GM12878 (cell line): ENCODE results near the gene MGAT4C. TPM values are rescaled to one million over a fixed set of nuclear protein-coding genes. Genes with fewer than 3 reads are reported as not detected.
"Not testable (repeated sequence)": the region's sequence is repeated elsewhere in the genome, so short reads cannot be mapped to it uniquely, and the experiment has no call there.

Source experiments
- ATAC-seq: fragments of 200-7000 bp; cut with Tn5 transposase; 3 replicates; pipeline ENCODE4 v1.9.1; 2020; ENCODE audit warnings: mild to moderate bottlenecking, moderate library complexity
- BruUV-seq: library from RNA; stranded (reverse); fragments of 400-500 nt; replicated peaks from 2 replicates; lab custom pipeline; 2021; lab: Mats Ljungman, UMichigan
- CTCF ChIA-PET: fragments of 300-600 bp; sonication (Branson Sonifier 250); formaldehyde crosslinking; extraction: SDS; loops from one replicate; lab custom pipeline; 2021; ENCODE audit warnings: inconsistent platforms; lab: Yijun Ruan, JAX
- POLR2A ChIA-PET: fragments of 350-600 bp; formaldehyde crosslinking; extraction: SDS; loops from one replicate; lab custom pipeline; 2021; ENCODE audit warnings: inconsistent platforms; lab: Charles Lee
- RAD21 ChIA-PET: fragments of 300-600 bp; sonication (Branson Sonifier 250); formaldehyde crosslinking; loops from one replicate; lab custom pipeline; 2023; ENCODE audit warnings: antibody characterized with exemption; ENCODE audit not compliant: unreplicated experiment; lab: Charles Lee
- SMC1A ChIA-PET: fragments of 300-600 bp; sonication (Branson Sonifier 250); formaldehyde crosslinking; loops from one replicate; lab custom pipeline; 2023; ENCODE audit not compliant: unreplicated experiment, uncharacterized antibody; lab: Charles Lee
- DNase-seq: peaks from one replicate; pipeline ENCODE4 v3.0.0-alpha.2; 2011; ENCODE audit warnings: low read depth, low spot score
- FAIRE-seq: peaks from 3 replicates; lab custom pipeline; 2011; peaks lifted over from hg19 to GRCh38; lab: Jason Lieb, UNC
- H2AFZ ChIP-seq: 2 replicates; pipeline ENCODE4 v1.6.0; 2011; ENCODE audit warnings: low read depth, low read length, control low read depth; ENCODE audit not compliant: control insufficient read depth
- H3K27ac ChIP-seq: 2 replicates; pipeline ENCODE4 v1.5.1; 2011; ENCODE audit warnings: control low read depth; ENCODE audit not compliant: control insufficient read depth, insufficient read depth
- H3K27me3 ChIP-seq, 2 experiments: replicated peaks in 1 of 2; 2 replicates each; pipeline versions ENCODE4 v1.6.0 to v1.6.1; 2011; ENCODE audit warnings: low read length in 1 of 2; ENCODE audit not compliant: control insufficient read depth in 2 of 2, insufficient read depth in 2 of 2
- H3K36me3 ChIP-seq, 2 experiments: 2 replicates each; pipeline ENCODE4 v1.5.1; 2011; ENCODE audit warnings: low read length in 1 of 2; ENCODE audit not compliant: control insufficient read depth in 2 of 2, insufficient read depth in 2 of 2
- H3K4me1 ChIP-seq: 2 replicates; pipeline ENCODE4 v1.6.1; 2011; ENCODE audit warnings: mild to moderate bottlenecking, low read length, moderate library complexity, mixed read lengths; ENCODE audit not compliant: control insufficient read depth, insufficient read depth
- H3K4me2 ChIP-seq: 2 replicates; pipeline ENCODE4 v1.6.0; 2011; ENCODE audit warnings: control low read depth; ENCODE audit not compliant: control insufficient read depth, insufficient read depth
- H3K4me3 ChIP-seq: fragments of 200-600 bp; sonication (generic); 2 replicates; pipeline ENCODE4 v1.5.1; 2016
- H3K79me2 ChIP-seq: 2 replicates; pipeline ENCODE4 v1.6.0; 2011; ENCODE audit warnings: low read length; ENCODE audit not compliant: control insufficient read depth, insufficient read depth
- H3K9ac ChIP-seq: 2 replicates; pipeline ENCODE4 v1.8.0; 2011; ENCODE audit warnings: low read length, control low read depth, mixed read lengths; ENCODE audit not compliant: control insufficient read depth, insufficient read depth
- H3K9me3 ChIP-seq: replicated peaks from 3 replicates; pipeline ENCODE4 v1.5.1; 2011; ENCODE audit warnings: mild to moderate bottlenecking, low read length; ENCODE audit not compliant: control insufficient read depth, insufficient read depth
- H4K20me1 ChIP-seq: 2 replicates; pipeline ENCODE4 v1.6.0; 2011; ENCODE audit not compliant: control insufficient read depth, insufficient read depth
- BCL3 ChIP-seq: IDR thresholded peaks from 2 replicates; pipeline ENCODE4 v1.6.1; 2011; ENCODE audit warnings: borderline replicate concordance, low read depth, mild to moderate bottlenecking, moderate library complexity, low read length; ENCODE audit not compliant: insufficient read depth, poor library complexity, severe bottlenecking
- CREM ChIP-seq: IDR thresholded peaks from 2 replicates; pipeline ENCODE4 v1.6.1; 2014; ENCODE audit warnings: antibody characterized with exemption, low read depth
- WRNIP1 ChIP-seq: IDR thresholded peaks from 2 replicates; pipeline ENCODE4 v1.6.1; 2011; ENCODE audit warnings: low read depth, low read length, improper control_type of control experiment, borderline replicate concordance
- WGBS: methylation state at CpG from one replicate; pipeline ENCODE4 v1.1.6; 2016; ENCODE audit warnings: low lambda C conversion rate; ENCODE audit not compliant: insufficient replicate concordance, insufficient coverage; ENCODE audit errors: missing lambda C conversion rate; 5-methylcytosine and 5-hydroxymethylcytosine counted together
- in situ Hi-C: fragments of 300-500 bp; cut with MboI; formaldehyde crosslinking; loops from 9 replicates; pipeline ENCODE4 v1.14.3; 2018; ENCODE audit warnings: mixed read lengths
- intact Hi-C: fragments of 100-400 bp; cut with micrococcal nuclease; formaldehyde crosslinking; loops from one replicate; pipeline ENCODE4 v1.14.2; 2022; ENCODE audit not compliant: unreplicated experiment
- polyA plus RNA-seq, 11 experiments: library from polyadenylated mRNA; depleted of rRNA in 4 of 11; unstranded in 6 of 11; stranded (reverse) in 5 of 11; fragments of >200 nt; fragmentation: Nextera tagmentation in 4 of 11; fragmentation: Illumina TruSeq in 1 of 11; extraction: Ambion mirVana in 4 of 11; extraction: Trizol in 1 of 11; gene quantifications; 1 replicate in 1 of 11; 2 replicates in 10 of 11; pipeline versions ENCODE4 v1.2.1 to v1.2.3, GENCODE V29; 2011 to 2016; ENCODE audit warnings: inconsistent platforms in 2 of 11, missing spikeins in 2 of 11, low read depth in 1 of 11
- total RNA-seq, 4 experiments: library from RNA; depleted of rRNA in 3 of 4; stranded (reverse); fragments of >200 nt in 3 of 4; fragmentation: Illumina TruSeq in 1 of 4; extraction: Trizol in 1 of 4; gene quantifications; 2 replicates each; pipeline versions ENCODE4 v1.2.1 to v1.2.3, GENCODE V29; 2013 to 2021
- TF ChIP-seq, protein P1 (sequence below): fragments of 450-650 bp; conservative IDR thresholded peaks from 2 replicates; pipeline ENCODE4 v1.6.1; 2017; ENCODE audit warnings: mild to moderate bottlenecking, moderate library complexity

MGAT4C gene
- total and polyA plus RNA-seq, 10 of the 15 experiments (the other 5 are each of a cell fraction or from before 2014, with no cell fraction given), result not detected

GRCh38 chr12:86081843-86082242 lies 174.3 kb downstream of the MGAT4C start (continued):
- no peak for TF ChIP-seq CREM
- TF ChIP-seq, protein P1, sequence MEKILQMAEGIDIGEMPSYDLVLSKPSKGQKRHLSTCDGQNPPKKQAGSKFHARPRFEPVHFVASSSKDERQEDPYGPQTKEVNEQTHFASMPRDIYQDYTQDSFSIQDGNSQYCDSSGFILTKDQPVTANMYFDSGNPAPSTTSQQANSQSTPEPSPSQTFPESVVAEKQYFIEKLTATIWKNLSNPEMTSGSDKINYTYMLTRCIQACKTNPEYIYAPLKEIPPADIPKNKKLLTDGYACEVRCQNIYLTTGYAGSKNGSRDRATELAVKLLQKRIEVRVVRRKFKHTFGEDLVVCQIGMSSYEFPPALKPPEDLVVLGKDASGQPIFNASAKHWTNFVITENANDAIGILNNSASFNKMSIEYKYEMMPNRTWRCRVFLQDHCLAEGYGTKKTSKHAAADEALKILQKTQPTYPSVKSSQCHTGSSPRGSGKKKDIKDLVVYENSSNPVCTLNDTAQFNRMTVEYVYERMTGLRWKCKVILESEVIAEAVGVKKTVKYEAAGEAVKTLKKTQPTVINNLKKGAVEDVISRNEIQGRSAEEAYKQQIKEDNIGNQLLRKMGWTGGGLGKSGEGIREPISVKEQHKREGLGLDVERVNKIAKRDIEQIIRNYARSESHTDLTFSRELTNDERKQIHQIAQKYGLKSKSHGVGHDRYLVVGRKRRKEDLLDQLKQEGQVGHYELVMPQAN, result no peak
- no peak for TF ChIP-seq BCL3
- no peak for TF ChIP-seq WRNIP1

DNA sequence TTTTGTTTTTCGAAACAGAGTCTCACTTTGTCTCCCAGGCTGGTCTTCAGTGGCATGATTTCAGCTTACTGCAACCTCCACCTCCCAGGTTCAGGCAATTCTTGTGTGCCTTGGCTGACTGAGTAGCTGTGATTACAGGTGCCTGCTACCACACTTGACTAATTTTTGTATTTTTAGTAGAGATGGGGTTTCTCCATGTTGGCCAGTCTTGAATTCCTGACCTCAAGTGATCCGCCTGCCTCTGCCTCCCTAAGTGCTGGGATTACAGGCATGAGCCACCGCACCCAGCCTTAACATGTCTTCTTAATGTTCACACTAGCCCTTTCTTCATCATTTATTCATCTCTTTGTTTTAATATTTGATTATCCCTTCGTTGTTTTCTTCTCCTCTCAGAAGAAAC lies 197.1 kb downstream of the MGAT4C start:
- H3K27me3 ChIP-seq, DNase-seq, intact Hi-C loops, H3K4me2 ChIP-seq, BruUV-seq, H3K79me2 ChIP-seq, H3K4me3 ChIP-seq, H3K9ac ChIP-seq, H3K36me3 ChIP-seq, ATAC-seq, FAIRE-seq, RAD21 ChIA-PET, POLR2A ChIA-PET, H3K9me3 ChIP-seq, H2AFZ ChIP-seq, in situ Hi-C loops, H3K4me1 ChIP-seq, SMC1A ChIA-PET, H4K20me1 ChIP-seq, H3K27ac ChIP-seq, CTCF ChIA-PET: not testable (repeated sequence)
- WGBS, result 21% methylated on average over 4 of the region's 4 CpGs
